Stimulated activated CD4-positive, alpha-beta T cell treated with anti-CD3 and anti-CD28 coated beads, Interleukin-1b, Interleukin-23, amount 100 ng/mL, for 1 hour (primary cell): ENCODE results near the gene SLC25A30.
"Not testable (repeated sequence)": the region's sequence is repeated elsewhere in the genome, so short reads cannot be mapped to it uniquely, and the experiment has no call there.

Experiments used
- DNase-seq, 2 donors: peaks; one replicate each; pipeline ENCODE4 v3.0.0-alpha.2; 2020; ENCODE audit warnings: low read depth in 2 of 2

Gene SLC25A30

GRCh38 chr13:45432737-45433380 is 14.7 kb upstream of the SLC25A30 start:
- DNase-seq: no peak

- not testable (repeated sequence) for DNase-seq
Measured at GRCh38 chr13:45426056-45426841, 8.1 kb upstream of the SLC25A30 start.

- DNase-seq: no peak
Measured at GRCh38 chr13:45422731-45423292, 4.6 kb upstream of the SLC25A30 start.

GRCh38 chr13:45419945-45420344 is 1.8 kb upstream of the SLC25A30 start:
- no peak for DNase-seq

- not testable (repeated sequence) for DNase-seq
Measured at GRCh38 chr13:45419389-45419788, 1.2 kb upstream of the SLC25A30 start.

- no peak for DNase-seq
Measured at GRCh38 chr13:45416516-45417128, 1.6 kb downstream of the SLC25A30 start.

GRCh38 chr13:45415112-45415511 is 3.1 kb downstream of the SLC25A30 start:
- no peak for DNase-seq

GRCh38 chr13:45413826-45414307 is 4.3 kb downstream of the SLC25A30 start:
- DNase-seq: no peak

GRCh38 chr13:45412274-45413049 is 5.7 kb downstream of the SLC25A30 start:
- no peak for DNase-seq

GRCh38 chr13:45411631-45412030 is 6.5 kb downstream of the SLC25A30 start:
- DNase-seq: no peak

- DNase-seq: no peak
Measured at GRCh38 chr13:45411221-45411620, 7.0 kb downstream of the SLC25A30 start.

- DNase-seq: no peak
Measured at GRCh38 chr13:45410466-45410865, 7.7 kb downstream of the SLC25A30 start.

GRCh38 chr13:45410001-45410400 is 8.2 kb downstream of the SLC25A30 start:
- DNase-seq: no peak

GRCh38 chr13:45406421-45406820 is 11.8 kb downstream of the SLC25A30 start:
- DNase-seq: no peak

- no peak for DNase-seq
Measured at GRCh38 chr13:45403081-45403480, 15.1 kb downstream of the SLC25A30 start.

GRCh38 chr13:45402641-45403040 is 15.5 kb downstream of the SLC25A30 start:
- DNase-seq: no peak

GRCh38 chr13:45401314-45401713 is 16.9 kb downstream of the SLC25A30 start:
- DNase-seq: no peak

GRCh38 chr13:45398877-45399276 is 19.3 kb downstream of the SLC25A30 start:
- DNase-seq: no peak

- DNase-seq: no peak
Measured at GRCh38 chr13:45396533-45397095, 21.6 kb downstream of the SLC25A30 start.

GRCh38 chr13:45393941-45394570 is 24.1 kb downstream of the SLC25A30 start:
- DNase-seq: no peak

- DNase-seq: no peak
Measured at GRCh38 chr13:45392811-45393210, 25.4 kb downstream of the SLC25A30 start.
